PC-9 (cell line): ENCODE results near the gene SH3RF1. TPM values are rescaled to one million over a fixed set of nuclear protein-coding genes. Genes with fewer than 3 reads are reported as not detected.

ENCODE experiments used
- BruUV-seq: library from RNA; stranded (reverse); fragments of 400-500 nt; replicated peaks from 2 replicates; lab custom pipeline; 2021; lab: Mats Ljungman, UMichigan
- CTCF ChIA-PET: fragments of 300-600 bp; sonication (Branson Sonifier 250); formaldehyde crosslinking; loops from one replicate; lab custom pipeline; 2022; ENCODE audit warnings: antibody characterized with exemption; lab: Charles Lee
- POLR2A ChIA-PET: fragments of 300-600 bp; sonication (Branson Sonifier 250); formaldehyde crosslinking; loops from one replicate; lab custom pipeline; 2022; ENCODE audit warnings: antibody characterized with exemption; ENCODE audit not compliant: unreplicated experiment; lab: Charles Lee
- DNase-seq, 2 experiments: peaks; one replicate each; pipeline versions ENCODE4 v3.0.0 to v3.0.0-alpha.2; 2015 to 2022; ENCODE audit warnings: mixed read lengths in 1 of 2
- H2AFZ ChIP-seq: fragments of 200-600 bp; sonication (generic); 2 replicates; pipeline ENCODE4 v1.8.1; 2017; ENCODE audit warnings: antibody characterized with exemption
- H3F3A ChIP-seq: fragments of 200-600 bp; sonication (generic); 2 replicates; pipeline ENCODE4 v1.8.1; 2017; ENCODE audit warnings: antibody characterized with exemption, mild to moderate bottlenecking, low read depth; ENCODE audit not compliant: insufficient read depth
- H3K27ac ChIP-seq: fragments of 200-600 bp; sonication (generic); 2 replicates; pipeline ENCODE4 v1.6.1; 2016; ENCODE audit warnings: mixed run types
- H3K27me3 ChIP-seq: fragments of 200-600 bp; sonication (generic); 2 replicates; pipeline ENCODE4 v1.6.1; 2016; ENCODE audit warnings: low read depth, mixed run types; ENCODE audit not compliant: insufficient read depth
- H3K36me3 ChIP-seq: fragments of 200-600 bp; sonication (generic); 2 replicates; pipeline ENCODE4 v1.6.1; 2016; ENCODE audit warnings: low read depth, mixed run types
- H3K4me1 ChIP-seq: fragments of 200-600 bp; sonication (generic); replicated peaks from 2 replicates; pipeline ENCODE4 v1.6.1; 2016; ENCODE audit warnings: mixed run types; ENCODE audit not compliant: insufficient read depth
- H3K4me2 ChIP-seq: fragments of 200-600 bp; sonication (generic); 2 replicates; pipeline ENCODE4 v1.6.1; 2017; ENCODE audit warnings: mixed run types
- H3K4me3 ChIP-seq: fragments of 200-600 bp; sonication (generic); 2 replicates; pipeline ENCODE4 v1.6.1; 2016; ENCODE audit warnings: mixed run types
- H3K79me2 ChIP-seq: fragments of 200-600 bp; sonication (generic); 2 replicates; pipeline ENCODE4 v1.6.1; 2017; ENCODE audit warnings: low read depth, mixed run types
- H3K9me2 ChIP-seq: fragments of 200-600 bp; sonication (generic); 2 replicates; pipeline ENCODE4 v1.8.1; 2017; ENCODE audit warnings: mild to moderate bottlenecking; ENCODE audit not compliant: insufficient read depth
- H3K9me3 ChIP-seq: fragments of 200-600 bp; sonication (generic); 2 replicates; pipeline ENCODE4 v1.8.1; 2016; ENCODE audit warnings: low read depth; ENCODE audit not compliant: insufficient read depth
- H4K20me1 ChIP-seq: fragments of 200-600 bp; sonication (generic); 2 replicates; pipeline ENCODE4 v1.8.1; 2017; ENCODE audit not compliant: insufficient read depth
- EZH2 ChIP-seq: fragments of 200-600 bp; sonication (generic); IDR thresholded peaks from 2 replicates; pipeline ENCODE4 v1.8.0; 2017; ENCODE audit warnings: antibody characterized with exemption, low read depth
- intact Hi-C: fragments of 100-400 bp; cut with micrococcal nuclease; formaldehyde crosslinking; loops from one replicate; pipeline ENCODE4 v1.10.0; 2022; ENCODE audit not compliant: unreplicated experiment
- total RNA-seq: library from RNA; stranded (reverse); gene quantifications from 2 replicates; pipeline ENCODE4 v1.2.3, GENCODE V29; 2021
- TF ChIP-seq, protein P1 (sequence below): fragments of 200-600 bp; sonication (generic); conservative IDR thresholded peaks from 2 replicates; pipeline ENCODE4 v1.6.1; 2017; ENCODE audit warnings: mixed run types, antibody characterized with exemption, mild to moderate bottlenecking, moderate library complexity

SH3RF1 gene
- total RNA-seq, 1 experiment from 2014 or later, result 26.4 TPM

DNA sequence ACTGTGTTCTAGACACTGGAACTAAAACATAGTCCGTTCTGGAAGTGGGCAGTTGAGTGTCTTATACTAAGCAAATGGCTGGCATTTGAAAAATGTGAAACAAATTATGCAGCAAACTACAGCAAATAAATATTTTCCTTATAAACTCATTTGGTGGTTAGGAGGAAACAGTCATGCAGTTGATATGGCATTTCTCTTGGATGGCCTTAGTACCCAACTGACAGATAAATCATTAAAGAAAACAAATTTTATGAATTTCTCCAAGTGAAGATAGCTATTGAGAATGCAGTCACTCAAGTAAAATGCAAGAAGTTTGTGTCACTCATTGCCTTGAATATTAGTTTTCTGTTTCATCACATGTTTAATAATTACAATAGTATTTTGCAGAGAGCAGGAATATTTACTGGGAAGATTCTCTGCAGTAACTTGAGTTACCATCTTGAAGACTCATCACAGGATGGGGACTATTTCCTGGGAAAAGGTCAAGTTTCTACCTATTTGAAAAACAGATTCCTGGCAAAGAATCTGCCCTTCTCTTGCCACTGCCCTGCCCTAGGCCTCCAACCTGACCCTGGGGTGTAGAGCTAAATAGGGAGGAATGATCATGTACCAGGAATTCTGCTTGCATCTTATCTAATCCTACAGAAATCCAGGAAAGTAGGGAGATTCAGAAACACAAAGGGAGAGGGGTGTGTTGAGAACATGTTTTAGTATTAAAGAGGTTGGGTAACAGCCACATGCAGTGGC is 105.9 kb downstream of the SH3RF1 start:
- Histone ChIP-seq H4K20me1 (no peaks in the 10 kb centered on the region), H3K9me2 (no peaks in the 10 kb centered on the region), H3F3A (no peaks in the 10 kb centered on the region), H3K27ac (no peak overlapping the region), H3K27me3 (no peaks in the 10 kb centered on the region), H3K4me1 (peaks cover 6% of the 10 kb centered on the region), H3K36me3 (no peaks in the 10 kb centered on the region), H2AFZ (no peak overlapping the region), H3K9me3 (no peaks in the 10 kb centered on the region), H3K4me2 (no peak overlapping the region), H3K4me3 (no peak overlapping the region), H3K79me2 (0 out of 2 replicates have a peak, but pooled peaks cover 3% of the 10 kb centered on the region)
- TF ChIP-seq EZH2, result no peak
- TF ChIP-seq, protein P1, sequence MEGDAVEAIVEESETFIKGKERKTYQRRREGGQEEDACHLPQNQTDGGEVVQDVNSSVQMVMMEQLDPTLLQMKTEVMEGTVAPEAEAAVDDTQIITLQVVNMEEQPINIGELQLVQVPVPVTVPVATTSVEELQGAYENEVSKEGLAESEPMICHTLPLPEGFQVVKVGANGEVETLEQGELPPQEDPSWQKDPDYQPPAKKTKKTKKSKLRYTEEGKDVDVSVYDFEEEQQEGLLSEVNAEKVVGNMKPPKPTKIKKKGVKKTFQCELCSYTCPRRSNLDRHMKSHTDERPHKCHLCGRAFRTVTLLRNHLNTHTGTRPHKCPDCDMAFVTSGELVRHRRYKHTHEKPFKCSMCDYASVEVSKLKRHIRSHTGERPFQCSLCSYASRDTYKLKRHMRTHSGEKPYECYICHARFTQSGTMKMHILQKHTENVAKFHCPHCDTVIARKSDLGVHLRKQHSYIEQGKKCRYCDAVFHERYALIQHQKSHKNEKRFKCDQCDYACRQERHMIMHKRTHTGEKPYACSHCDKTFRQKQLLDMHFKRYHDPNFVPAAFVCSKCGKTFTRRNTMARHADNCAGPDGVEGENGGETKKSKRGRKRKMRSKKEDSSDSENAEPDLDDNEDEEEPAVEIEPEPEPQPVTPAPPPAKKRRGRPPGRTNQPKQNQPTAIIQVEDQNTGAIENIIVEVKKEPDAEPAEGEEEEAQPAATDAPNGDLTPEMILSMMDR, result no peak
- ChIA-PET CTCF (interaction anchor here (0.6 kb wide), 1 partner anchor 342 kb away, joined by 13 read pairs; no protein-coding TSS in a partner anchor), POLR2A (no interaction called here)
- intact Hi-C loops, result no loop called here
- DNase-seq, result no peak
- BruUV-seq, result no TSS peak

DNA sequence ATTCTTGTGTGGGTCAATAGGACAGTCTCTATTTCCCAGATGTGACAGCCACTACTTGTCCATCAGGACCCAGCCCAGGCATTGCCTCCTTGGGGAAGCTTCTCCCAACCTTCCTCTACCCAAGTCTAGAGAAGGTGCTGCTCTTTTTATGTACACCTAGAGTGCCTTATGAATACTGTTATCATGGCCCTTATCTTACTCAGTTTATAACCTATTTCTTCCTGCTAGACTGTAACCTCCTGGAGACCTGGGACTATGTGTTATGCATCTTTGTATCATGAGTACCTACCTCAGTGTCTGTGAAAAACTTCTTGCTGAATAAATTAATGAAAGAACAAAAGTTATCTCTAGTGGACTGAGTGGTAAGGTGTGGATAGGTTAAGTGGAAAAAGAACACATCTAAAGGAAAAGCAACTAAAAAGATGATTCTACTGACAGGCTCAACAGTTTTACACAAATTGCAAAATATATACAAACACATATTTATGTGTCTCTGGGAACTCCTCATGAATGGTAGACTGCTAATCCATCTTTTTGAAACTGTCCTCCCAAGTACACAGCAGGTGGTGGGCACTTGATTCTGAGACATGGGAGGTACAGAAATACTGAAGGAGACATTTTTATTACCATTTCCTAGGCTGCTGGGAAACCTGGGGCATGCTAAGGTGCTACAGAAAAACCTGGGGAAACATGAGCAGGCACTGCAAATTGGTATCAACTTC is 106.6 kb downstream of the SH3RF1 start:
- Histone ChIP-seq H3K27ac (no peak overlapping the region), H3K79me2 (peaks cover 3% of the 10 kb centered on the region; the same call in 1 of the 2 replicates), H3K4me1 (peaks cover 10% of the 10 kb centered on the region), H3K4me2 (no peak overlapping the region), H3K9me2 (no peaks in the 10 kb centered on the region), H3K27me3 (no peaks in the 10 kb centered on the region), H2AFZ (no peak overlapping the region), H3K36me3 (no peaks in the 10 kb centered on the region), H3K9me3 (no peaks in the 10 kb centered on the region), H4K20me1 (no peaks in the 10 kb centered on the region), H3F3A (no peaks in the 10 kb centered on the region), H3K4me3 (no peak overlapping the region)
- ChIA-PET CTCF (no interaction called here), POLR2A (no interaction called here)
- intact Hi-C loops, result no loop called here
- no peak for TF ChIP-seq EZH2
- TF ChIP-seq, protein P1, result no peak
- no TSS peak for BruUV-seq
- DNase-seq, result no peak

DNA sequence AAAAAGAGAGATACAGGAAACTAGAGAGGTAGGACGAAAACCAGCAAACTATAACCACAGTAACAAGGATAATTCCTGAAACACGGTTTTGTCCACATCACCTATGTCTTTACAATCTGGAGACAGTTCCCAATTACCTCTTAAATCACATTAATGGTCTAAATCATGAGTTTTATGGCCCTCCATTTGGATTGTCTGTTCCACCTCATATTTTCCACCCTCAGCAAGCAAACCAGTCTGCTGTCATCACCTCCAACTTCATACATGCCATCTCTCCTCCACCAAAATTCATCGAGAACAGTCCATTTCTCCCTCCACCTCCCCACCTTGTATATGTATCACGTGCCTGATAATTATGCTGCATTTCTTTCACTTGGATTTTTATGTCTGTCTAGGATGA is 107.3 kb downstream of the SH3RF1 start:
- H3K4me2 ChIP-seq, result no peak overlapping the region
- H3K79me2 ChIP-seq, result peaks cover 7% of the 10 kb centered on the region; the same call in 1 of the 2 replicates
- no peaks in the 10 kb centered on the region for H3K9me3 ChIP-seq

More for the DNA sequence above, 107.3 kb downstream of the SH3RF1 start:
- no peaks in the 10 kb centered on the region for H3K27me3 ChIP-seq
- POLR2A ChIA-PET, result no interaction called here
- H3K4me1 ChIP-seq, result peaks cover 10% of the 10 kb centered on the region
- no peaks in the 10 kb centered on the region for H3F3A ChIP-seq
- no peaks in the 10 kb centered on the region for H3K9me2 ChIP-seq
- no peak overlapping the region for H3K27ac ChIP-seq
- BruUV-seq, result no TSS peak
- H2AFZ ChIP-seq, result no peak overlapping the region
- intact Hi-C loops, result no loop called here
- no peak for TF ChIP-seq EZH2
- TF ChIP-seq, protein P1, result no peak
- CTCF ChIA-PET, result no interaction called here
- H4K20me1 ChIP-seq, result no peaks in the 10 kb centered on the region
- no peak overlapping the region for H3K4me3 ChIP-seq
- no peaks in the 10 kb centered on the region for H3K36me3 ChIP-seq
- no peak for DNase-seq
